ENCODE data around the gene ATP1A4. TPM values are rescaled to one million over a fixed set of nuclear protein-coding genes. Genes with fewer than 3 reads are reported as not detected.
"Not testable (repeated sequence)": the region's sequence is repeated elsewhere in the genome, so short reads cannot be mapped to it uniquely, and the experiment has no call there.

Gene ATP1A4
- total RNA-seq, 1 experiment from 2014 or later, result not detected

- in situ Hi-C loops (cut with HindIII; ENCODE audit: low pct_unique_long_range_greater_than_20kb, low sequenced_read_pairs), result no loop called here
- no peak for DNase-seq (ENCODE audit: low read depth)
These were observed 32.5 kb upstream of the ATP1A4 start for GRCh38 chr1:160118928-160119327.

DNA sequence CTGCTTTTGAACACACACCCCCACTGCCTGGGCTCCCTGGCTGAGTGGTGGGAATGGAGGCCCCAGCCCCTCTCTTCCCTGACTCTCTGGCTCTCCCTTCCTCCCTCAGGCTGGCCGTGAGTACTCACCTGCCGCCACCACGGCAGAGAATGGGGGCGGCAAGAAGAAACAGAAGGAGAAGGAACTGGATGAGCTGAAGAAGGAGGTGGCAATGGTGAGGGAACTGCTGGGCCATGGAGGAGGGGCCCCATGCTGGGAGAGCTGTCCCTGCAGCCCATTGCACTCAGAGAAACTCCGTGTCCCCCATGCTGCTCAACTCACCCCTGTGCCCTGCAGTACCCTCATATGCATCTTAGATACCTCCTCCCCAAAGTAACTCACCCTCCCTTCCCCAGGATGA lies 30.6 kb upstream of the ATP1A4 start:
- no peak for DNase-seq (ENCODE audit: low read depth)
- in situ Hi-C loops (cut with HindIII; ENCODE audit: low pct_unique_long_range_greater_than_20kb, low sequenced_read_pairs), result no loop called here

DNA sequence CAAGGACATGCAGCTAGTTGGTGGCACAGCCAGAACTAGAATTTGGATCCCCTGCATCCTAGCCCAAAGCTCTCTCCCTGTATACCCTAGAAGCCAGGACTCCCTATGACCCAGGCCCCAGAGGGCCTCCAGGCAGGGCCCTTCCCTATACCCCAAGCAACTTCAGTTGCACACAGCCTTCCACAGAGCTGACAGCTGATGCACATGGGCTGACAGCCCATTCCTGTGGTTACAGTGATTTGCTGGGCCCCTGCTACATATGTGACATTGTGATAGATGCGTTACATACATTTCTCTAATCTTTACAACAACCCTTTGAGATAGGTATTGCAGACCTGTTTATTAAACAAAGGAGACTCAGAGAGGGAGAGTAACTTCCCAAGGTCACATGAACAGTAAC lies 30.0 kb upstream of the ATP1A4 start:
- in situ Hi-C loops (cut with HindIII; ENCODE audit: low pct_unique_long_range_greater_than_20kb, low sequenced_read_pairs), result no loop called here
- no peak for DNase-seq (ENCODE audit: low read depth)

GRCh38 chr1:160122978-160123495 lies 28.4 kb upstream of the ATP1A4 start:
- in situ Hi-C loops (cut with HindIII; ENCODE audit: low pct_unique_long_range_greater_than_20kb, low sequenced_read_pairs), result no loop called here
- no peak for DNase-seq (ENCODE audit: low read depth)

DNA sequence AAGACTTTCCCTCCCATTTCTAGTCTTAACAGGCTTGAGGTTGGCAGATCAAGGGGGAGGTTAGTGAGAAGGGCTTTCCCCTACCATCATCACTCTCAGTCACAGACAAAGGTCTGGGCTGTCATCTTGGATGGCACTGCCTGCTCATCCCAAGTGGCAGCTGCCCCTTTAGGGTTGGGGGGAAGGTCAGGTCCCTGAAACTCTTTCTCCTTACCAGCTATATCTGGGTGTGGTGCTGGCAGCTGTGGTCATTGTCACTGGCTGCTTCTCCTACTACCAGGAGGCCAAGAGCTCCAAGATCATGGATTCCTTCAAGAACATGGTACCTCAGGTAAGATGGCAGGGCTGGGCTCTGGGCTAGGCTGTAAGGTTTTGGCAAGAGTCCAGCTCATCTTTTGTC lies 27.7 kb upstream of the ATP1A4 start:
- no peak for DNase-seq (ENCODE audit: low read depth)
- in situ Hi-C loops (cut with HindIII; ENCODE audit: low pct_unique_long_range_greater_than_20kb, low sequenced_read_pairs), result no loop called here

GRCh38 chr1:160124705-160125478 lies 26.5 kb upstream of the ATP1A4 start:
- in situ Hi-C loops (cut with HindIII; ENCODE audit: low pct_unique_long_range_greater_than_20kb, low sequenced_read_pairs), result no loop called here
- peak; percentile 98 for DNase-seq (ENCODE audit: low read depth)

DNA sequence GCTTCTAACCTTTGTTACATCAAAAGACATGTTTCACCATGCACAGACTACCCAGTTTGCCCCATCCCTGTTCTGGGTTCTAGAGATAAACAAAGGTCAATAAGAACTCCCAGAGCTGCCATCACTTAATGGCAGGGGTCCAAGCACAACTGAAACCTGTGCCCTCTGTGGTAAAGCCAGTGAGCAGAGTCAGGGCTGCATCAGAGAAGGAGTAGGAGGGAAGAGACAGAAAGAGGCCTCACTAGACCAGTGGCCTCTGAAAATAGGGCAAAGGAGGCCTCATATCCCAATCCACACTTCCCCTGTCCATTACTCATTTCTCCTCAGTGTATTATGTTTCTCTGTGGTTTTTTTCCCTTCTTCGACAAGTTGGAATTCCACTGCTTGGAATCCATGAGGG lies 25.7 kb upstream of the ATP1A4 start:
- in situ Hi-C loops (cut with HindIII; ENCODE audit: low pct_unique_long_range_greater_than_20kb, low sequenced_read_pairs), result no loop called here
- DNase-seq (ENCODE audit: low read depth), result peak; percentile 78

GRCh38 chr1:160126342-160126741 lies 25.1 kb upstream of the ATP1A4 start:
- DNase-seq (ENCODE audit: low read depth); in situ Hi-C loops (cut with HindIII; ENCODE audit: low pct_unique_long_range_greater_than_20kb, low sequenced_read_pairs): not testable (repeated sequence)

DNA sequence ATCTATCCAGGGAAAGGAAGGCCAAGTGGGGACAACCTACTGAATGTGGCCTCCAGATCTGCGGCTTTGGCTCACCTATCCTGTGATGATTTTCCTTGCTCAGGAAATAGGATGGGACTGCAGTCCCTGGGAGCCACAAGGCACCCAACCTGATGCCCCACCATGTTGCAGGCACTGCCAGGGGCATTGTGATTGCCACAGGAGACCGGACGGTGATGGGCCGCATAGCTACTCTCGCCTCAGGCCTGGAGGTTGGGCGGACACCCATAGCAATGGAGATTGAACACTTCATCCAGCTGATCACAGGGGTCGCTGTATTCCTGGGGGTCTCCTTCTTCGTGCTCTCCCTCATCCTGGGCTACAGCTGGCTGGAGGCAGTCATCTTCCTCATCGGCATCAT lies 24.0 kb upstream of the ATP1A4 start:
- no peak for DNase-seq (ENCODE audit: low read depth)
- in situ Hi-C loops (cut with HindIII; ENCODE audit: low pct_unique_long_range_greater_than_20kb, low sequenced_read_pairs), result no loop called here

- peak; percentile 36 for DNase-seq (ENCODE audit: low read depth)
- in situ Hi-C loops (cut with HindIII; ENCODE audit: low pct_unique_long_range_greater_than_20kb, low sequenced_read_pairs), result no loop called here
These were observed 23.4 kb upstream of the ATP1A4 start for GRCh38 chr1:160127865-160128523.

GRCh38 chr1:160128636-160129035 lies 22.8 kb upstream of the ATP1A4 start:
- no peak for DNase-seq (ENCODE audit: low read depth)
- in situ Hi-C loops (cut with HindIII; ENCODE audit: low pct_unique_long_range_greater_than_20kb, low sequenced_read_pairs), result no loop called here

DNA sequence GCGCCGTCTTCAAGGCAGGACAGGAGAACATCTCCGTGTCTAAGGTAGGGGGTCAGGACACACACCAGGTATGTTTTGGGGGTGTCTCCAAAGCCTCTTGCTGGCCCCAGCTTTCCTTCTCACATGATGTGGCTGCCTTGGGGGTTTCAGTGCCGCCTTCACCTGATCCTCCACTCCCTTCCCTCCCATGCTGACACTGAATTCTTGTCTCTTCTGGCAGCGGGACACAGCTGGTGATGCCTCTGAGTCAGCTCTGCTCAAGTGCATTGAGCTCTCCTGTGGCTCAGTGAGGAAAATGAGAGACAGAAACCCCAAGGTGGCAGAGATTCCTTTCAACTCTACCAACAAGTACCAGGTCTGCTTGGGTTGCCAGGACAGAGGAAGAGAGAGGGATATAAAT lies 22.4 kb upstream of the ATP1A4 start:
- peak; percentile 13 for DNase-seq (ENCODE audit: low read depth)
- in situ Hi-C loops (cut with HindIII; ENCODE audit: low pct_unique_long_range_greater_than_20kb, low sequenced_read_pairs), result no loop called here

DNA sequence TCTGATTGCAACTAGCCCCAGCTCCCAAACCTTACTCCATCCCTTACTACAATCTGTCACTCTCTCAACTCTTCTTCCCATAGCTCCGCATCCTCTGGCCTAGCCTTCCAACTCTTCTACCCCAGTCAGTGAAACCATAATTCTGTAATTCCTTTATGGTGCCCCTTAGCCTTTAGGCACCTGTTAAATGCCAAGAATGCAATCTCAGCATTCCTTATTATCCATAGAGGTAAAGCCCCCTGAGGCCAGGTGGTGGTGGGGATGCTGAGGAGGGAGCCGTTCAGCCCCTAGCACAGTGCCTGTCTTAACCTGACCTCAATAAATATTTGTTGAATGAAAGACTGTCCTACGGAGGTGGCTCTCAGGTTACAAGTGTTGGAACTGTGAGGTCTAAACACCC lies 21.8 kb upstream of the ATP1A4 start:
- in situ Hi-C loops (cut with HindIII; ENCODE audit: low pct_unique_long_range_greater_than_20kb, low sequenced_read_pairs), result no loop called here
- no peak for DNase-seq (ENCODE audit: low read depth)

- no peak for DNase-seq (ENCODE audit: low read depth)
- in situ Hi-C loops (cut with HindIII; ENCODE audit: low pct_unique_long_range_greater_than_20kb, low sequenced_read_pairs), result no loop called here
These were observed 21.4 kb upstream of the ATP1A4 start for GRCh38 chr1:160129966-160130365.

DNA sequence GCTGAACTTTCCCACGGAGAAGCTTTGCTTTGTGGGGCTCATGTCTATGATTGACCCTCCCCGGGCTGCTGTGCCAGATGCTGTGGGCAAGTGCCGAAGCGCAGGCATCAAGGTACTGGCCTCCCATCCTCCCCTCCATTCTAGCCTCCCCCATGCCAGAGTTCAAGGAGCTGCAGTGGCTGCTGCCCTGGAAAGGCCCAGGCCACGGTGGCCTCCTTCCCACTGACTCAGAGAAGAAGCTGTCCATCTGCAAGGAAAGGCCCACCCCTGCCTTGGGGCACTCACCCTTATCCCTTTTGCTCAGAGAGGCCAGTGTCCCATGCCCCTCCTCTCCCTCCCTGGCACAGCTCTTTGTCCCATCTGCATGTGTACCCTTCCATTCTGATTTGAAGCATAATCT lies 20.9 kb upstream of the ATP1A4 start:
- in situ Hi-C loops (cut with HindIII; ENCODE audit: low pct_unique_long_range_greater_than_20kb, low sequenced_read_pairs), result no loop called here
- no peak for DNase-seq (ENCODE audit: low read depth)

DNA sequence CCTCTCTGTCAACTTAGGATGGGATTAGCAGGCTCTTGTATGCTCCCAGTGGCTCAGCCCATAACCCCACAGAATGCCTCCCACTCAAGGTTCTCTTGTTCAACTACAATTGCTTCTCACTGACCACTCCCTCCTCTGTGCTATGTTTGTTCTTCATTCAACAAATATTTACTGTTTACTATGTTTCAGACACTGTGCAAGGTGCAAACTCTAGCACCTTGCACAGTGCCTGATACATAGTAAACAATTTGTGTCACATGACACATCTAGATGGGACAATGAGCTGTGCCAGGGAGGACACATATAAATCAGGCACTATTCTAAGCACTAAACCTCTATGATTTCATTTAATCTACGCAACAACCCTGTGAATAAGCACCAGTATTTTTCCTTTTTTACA lies 20.5 kb upstream of the ATP1A4 start:
- in situ Hi-C loops (cut with HindIII; ENCODE audit: low pct_unique_long_range_greater_than_20kb, low sequenced_read_pairs), result no loop called here
- no peak for DNase-seq (ENCODE audit: low read depth)

- in situ Hi-C loops (cut with HindIII; ENCODE audit: low pct_unique_long_range_greater_than_20kb, low sequenced_read_pairs), result no loop called here
- no peak for DNase-seq (ENCODE audit: low read depth)
These were observed 19.4 kb upstream of the ATP1A4 start for GRCh38 chr1:160131803-160132565.

- in situ Hi-C loops (cut with HindIII; ENCODE audit: low pct_unique_long_range_greater_than_20kb, low sequenced_read_pairs), result no loop called here
- DNase-seq (ENCODE audit: low read depth), result no peak
These were observed 17.2 kb upstream of the ATP1A4 start for GRCh38 chr1:160133990-160134770.
